KOPT-K1 (cell line): Measurements from ENCODE around the gene C19orf81.
"Not testable (repeated sequence)": the region's sequence is repeated elsewhere in the genome, so short reads cannot be mapped to it uniquely, and the experiment has no call there.

ENCODE experiments used
- H3K27ac ChIP-seq: fragments of 200-600 bp; sonication (generic); 2 replicates; pipeline ENCODE4 v1.5.1; 2016; ENCODE audit warnings: antibody characterized with exemption, mild to moderate bottlenecking, low read depth, low read length; ENCODE audit not compliant: poor library complexity, severe bottlenecking
- H3K36me3 ChIP-seq: fragments of 200-600 bp; sonication (generic); 2 replicates; pipeline ENCODE4 v1.5.1; 2017; ENCODE audit warnings: antibody characterized with exemption, mild to moderate bottlenecking, low read length, moderate library complexity; ENCODE audit not compliant: insufficient read depth
- H3K9me3 ChIP-seq: fragments of 200-600 bp; sonication (generic); 2 replicates; pipeline ENCODE4 v1.5.1; 2017; ENCODE audit warnings: antibody characterized with exemption, low read length, mild to moderate bottlenecking; ENCODE audit not compliant: insufficient read depth, poor library complexity, severe bottlenecking

The C19orf81 gene

DNA sequence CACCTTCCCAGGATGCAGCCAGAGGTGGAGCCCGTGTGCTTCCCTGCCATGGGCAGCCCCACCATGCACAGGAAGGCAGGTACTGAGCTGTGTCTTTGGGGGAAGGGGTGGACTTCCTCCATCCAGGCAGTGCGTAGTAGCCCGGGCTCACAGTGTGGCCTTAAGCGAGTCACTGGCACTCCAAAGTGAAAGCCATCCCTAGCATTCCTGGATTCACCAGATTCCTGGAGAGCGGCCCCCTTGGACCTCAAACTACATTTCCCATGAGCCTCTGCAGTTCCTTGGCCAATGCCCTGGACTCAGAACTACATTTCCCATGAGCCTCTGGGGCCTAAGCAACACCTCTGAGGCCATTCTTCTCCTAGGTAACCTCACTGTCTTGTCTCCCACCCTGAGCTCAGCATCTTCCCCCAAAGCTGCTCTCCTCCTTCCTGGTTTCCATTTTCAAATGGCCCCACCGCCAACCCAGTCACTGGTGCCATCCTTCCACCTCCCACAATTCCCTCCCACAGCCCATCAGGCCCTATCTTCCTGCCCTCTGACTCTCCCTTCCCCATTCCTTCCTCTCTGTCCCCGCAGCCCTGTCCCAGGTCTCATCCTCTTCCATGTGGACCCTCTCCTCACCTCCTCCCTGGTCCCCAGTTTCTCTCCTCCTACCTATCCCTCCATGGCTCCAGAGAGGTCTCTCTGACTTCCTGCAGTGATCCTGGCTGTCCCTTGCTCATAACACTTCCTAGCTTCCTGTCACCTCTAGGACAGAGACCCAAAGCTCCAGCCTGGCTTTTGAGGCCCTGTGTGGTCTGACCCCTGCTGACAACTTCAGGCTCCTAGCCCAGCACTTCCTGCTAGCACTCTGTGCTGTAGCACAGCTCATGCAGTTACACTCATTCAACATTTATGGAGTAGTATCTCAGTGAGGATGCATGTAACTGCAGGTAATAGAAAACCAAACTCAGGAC lies at the start of gene C19orf81:
TSS of gene C19orf81 (plus strand) at position 13 of the 959 bp plus-strand sequence. CDS start at position 13, 0 bp downstream.
- H3K36me3 ChIP-seq: no peaks in the 10 kb centered on the region
- H3K9me3 ChIP-seq: no peaks in the 10 kb centered on the region
- no peak within 1 kb of the TSS for H3K27ac ChIP-seq

DNA sequence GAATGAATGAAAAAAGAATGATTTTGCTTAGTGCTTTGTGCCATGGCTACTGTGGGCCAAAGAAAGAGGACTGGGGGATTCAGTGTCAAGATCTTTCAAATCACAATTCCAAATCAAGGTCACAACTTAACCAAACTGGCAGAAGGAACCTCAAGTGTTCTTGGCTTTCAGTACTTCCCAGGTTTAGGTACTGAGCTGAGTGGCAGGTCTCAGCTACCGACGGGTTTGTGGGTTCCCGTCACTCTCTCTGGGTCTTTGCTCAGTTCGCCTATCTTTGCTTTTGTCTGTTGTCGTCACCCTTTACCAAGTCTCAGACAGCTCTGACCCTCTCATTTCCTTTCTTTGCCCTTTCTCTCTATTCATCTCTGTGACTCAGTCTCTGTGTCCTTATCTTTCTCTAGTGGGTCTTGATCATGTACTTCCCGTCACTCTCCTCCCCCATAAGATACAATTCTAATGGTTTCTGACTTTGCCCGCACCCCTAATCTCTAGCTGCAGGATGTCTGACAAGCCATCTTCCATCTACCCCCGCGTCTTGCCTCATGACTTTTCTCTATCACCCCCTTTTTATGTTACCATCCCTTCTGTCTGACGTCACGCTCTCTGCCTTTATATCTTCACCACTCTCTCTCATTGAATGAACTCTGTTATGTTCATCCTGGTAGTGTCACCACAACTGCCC lies 47.7 kb upstream of the C19orf81 start:
- no peaks in the 10 kb centered on the region for H3K9me3 ChIP-seq
- no peak overlapping the region for H3K27ac ChIP-seq

DNA sequence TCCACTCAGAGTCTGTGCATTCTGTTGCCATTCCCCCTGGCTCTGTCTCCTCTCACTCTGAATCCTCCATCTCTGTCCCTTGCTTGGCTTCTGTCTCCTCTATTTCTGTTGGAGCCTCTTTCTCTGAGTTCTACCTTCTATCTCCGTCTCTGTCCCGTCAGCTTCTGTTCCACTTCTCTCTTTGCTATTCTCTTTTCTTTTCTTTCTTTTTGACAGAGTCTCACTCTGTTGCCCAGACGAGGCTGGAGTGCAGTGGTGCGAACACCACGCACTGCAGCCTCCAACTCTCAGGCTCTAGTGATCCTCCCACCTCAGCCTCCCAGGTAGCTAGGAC lies 47.2 kb upstream of the C19orf81 start:
- no peak overlapping the region for H3K27ac ChIP-seq
- no peaks in the 10 kb centered on the region for H3K9me3 ChIP-seq
- no peaks in the 10 kb centered on the region for H3K36me3 ChIP-seq

More for the DNA sequence above, 47.7 kb upstream of the C19orf81 start:
- H3K36me3 ChIP-seq: no peaks in the 10 kb centered on the region

DNA sequence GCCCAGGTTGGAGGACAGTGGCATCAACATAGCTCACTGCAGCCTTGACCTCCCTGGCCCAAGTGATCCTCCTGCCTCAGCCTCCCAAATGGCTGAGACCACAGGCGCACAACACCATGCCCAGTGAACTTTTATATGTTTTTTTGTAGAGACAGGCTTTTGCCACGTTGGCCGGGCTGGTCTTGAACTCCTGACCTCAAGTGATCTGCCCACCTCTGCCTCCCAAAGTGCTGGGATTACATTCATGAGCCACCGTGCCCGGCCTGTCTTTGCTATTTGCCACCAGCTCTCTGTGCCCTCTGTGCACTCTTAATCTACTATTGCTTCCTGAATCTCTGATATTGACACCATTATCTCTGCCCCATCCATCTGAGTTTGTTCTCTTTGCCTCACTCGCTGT lies 46.7 kb upstream of the C19orf81 start:
- Histone ChIP-seq H3K9me3 (no peaks in the 10 kb centered on the region), H3K27ac (no peak overlapping the region), H3K36me3 (no peaks in the 10 kb centered on the region)

DNA sequence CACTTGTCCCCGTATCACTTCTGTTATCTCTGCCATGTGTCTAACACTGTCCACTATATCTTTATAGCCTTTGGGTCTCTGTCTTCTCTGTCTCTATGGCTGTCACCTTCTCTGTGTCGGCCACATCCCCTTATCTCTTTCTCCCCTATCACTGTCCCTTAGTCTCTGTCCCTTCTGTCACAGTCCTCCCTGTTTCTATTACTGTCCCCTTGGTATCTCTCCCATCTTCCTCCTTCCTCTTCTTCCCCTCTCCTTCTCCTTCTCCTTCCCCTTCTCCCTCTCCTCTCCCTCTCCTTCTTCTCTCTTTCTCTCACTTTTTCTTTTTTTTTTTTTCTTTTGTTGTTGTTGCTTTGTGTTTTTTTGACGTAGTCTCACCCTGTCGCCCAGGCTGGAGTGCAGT lies 46.3 kb upstream of the C19orf81 start:
- H3K27ac ChIP-seq: no peak overlapping the region
- no peaks in the 10 kb centered on the region for H3K36me3 ChIP-seq
- H3K9me3 ChIP-seq: no peaks in the 10 kb centered on the region

DNA sequence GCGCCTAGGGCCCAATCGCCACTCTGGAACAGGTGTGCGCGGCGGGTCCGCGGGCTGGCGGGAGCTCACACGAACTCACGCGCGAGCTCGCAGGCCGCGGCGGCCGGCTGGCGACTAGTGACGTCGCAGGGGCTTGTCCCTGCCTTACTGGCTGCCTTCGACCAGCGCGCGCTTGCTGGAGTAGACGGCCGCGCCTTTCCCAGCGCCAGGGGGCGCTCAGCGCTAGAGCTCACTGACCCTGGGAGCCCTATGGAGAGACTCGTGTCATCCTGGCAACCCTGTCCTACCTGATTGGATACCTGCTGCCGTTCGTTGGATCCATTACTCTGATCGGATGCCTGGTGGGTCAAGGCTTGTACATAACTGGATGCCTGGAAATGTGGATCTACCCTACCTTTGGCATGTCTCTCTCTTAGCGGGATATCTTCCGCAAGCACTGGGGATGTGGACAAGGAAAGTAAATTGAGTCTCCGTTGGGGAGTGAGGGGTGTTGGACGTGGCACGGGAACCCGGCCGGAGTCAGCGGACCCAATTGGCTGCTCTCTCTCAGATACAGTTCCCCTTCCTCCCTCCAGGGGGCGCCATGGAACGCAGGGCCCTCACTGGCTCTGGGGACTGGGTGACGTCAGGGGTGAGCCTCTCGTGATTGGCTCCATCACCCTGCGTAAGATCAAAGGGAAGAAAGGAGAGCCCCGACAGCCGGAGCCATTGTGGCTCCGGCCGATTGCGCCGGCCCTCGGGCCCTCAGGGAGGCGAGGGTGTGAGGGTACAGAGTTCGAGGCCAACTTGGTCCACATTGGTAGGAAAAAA lies 44.8 kb upstream of the C19orf81 start:
- not testable (repeated sequence) for H3K9me3 ChIP-seq, H3K27ac ChIP-seq

DNA sequence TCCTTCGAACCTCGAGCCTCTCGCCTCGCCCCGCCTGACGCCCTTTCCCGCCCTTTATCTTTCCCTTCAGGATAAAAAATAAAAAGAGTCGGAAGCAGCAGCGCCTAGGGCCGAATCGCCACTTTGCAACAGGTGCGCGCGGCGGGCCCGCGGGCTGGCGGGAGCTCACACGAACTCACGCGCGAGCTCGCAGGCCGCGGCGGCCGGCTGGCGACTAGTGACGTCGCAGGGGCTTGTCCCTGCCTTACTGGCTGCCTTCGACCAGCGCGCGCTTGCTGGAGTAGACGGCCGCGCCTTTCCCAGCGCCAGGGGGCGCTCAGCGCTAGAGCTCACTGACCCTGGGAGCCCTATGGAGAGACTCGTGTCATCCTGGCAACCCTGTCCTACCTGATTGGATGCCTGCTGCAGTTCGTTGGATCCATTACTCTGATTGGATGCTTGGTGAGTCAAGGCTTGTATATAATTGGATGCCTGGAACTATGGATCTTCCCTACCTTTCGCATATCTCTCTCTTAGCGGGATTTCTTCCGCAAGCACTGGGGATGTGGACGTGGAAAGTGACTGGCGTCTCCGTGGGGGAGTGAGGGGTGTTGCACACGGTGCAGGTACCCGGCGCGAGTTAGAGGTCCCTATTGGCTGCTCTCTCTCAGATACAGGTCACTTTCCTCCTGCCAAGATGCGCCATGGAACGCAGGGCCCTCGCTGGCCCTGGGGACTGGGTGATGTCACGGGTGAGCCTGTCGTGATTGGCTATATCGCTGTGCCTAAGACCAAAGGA lies 43.0 kb upstream of the C19orf81 start:
- not testable (repeated sequence) for H3K36me3 ChIP-seq, H3K9me3 ChIP-seq, H3K27ac ChIP-seq

More for the DNA sequence above, 44.8 kb upstream of the C19orf81 start:
- not testable (repeated sequence) for H3K36me3 ChIP-seq

DNA sequence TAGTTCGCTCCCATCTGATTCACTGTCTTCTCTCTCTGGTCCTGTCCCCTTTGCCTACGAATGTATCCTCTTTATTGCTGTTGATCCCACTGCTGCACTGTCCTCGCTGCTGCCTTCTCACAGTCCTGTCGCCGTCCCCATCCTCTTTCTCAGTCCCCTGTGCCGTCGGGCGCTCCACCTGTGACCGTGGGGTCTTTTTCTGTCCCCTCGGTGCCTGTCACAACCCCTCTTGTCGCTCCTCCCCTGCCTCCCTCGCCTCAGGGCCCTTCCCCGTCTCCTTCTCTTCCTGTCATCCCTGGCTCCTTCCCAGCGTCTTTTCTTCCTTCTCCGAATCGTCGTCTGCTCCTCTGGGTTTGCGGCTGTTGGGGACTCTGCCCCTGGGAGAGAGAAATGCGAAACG lies 41.9 kb upstream of the C19orf81 start:
- Histone ChIP-seq H3K36me3 (no peaks in the 10 kb centered on the region), H3K9me3 (no peaks in the 10 kb centered on the region), H3K27ac (no peak overlapping the region)

DNA sequence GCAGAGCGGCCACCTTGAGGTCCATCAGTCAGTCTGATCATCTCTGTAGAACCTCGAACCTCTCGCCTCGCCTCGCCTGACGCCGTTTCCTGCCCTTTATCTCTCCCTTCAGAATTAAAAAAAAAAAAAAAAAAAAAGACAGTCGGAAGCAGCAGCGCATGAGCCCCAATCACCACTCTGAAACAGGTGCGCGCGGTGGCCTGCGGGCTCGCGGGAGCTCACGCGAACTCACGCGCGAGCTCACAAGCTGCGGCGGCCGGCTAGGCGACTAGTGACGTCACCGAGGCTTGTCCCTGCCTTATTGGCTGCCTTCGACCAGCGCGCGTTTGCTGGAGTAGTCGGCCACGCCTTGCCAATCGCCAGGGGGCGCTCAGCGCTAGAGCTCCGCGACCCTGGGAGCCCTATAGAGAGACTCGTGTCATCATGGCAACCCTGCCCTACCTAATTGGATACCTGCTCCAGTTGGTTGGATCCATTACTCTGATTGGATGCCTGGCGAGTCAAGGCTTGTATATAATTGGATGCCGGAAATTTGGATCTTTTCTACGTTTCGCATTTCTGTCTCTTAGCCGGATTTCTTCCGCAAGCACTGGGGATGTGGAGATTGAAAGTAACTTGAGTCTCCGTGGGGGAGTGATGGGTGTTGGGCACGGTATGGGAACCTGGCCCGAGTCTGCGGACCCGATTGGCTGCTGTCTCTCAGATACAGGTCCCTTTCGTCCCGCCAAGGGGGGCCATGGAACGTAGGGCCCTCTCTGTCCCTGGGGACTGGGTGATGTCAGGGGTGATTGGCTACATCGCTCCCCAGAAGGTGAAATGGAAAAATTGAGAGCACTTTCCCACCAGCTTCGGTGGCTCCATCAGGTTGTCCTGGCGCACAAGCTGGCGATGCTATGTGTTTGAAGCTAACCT lies 41.1 kb upstream of the C19orf81 start:
- H3K36me3 ChIP-seq: no peaks in the 10 kb centered on the region
- H3K27ac ChIP-seq: no peak overlapping the region
- H3K9me3 ChIP-seq: no peaks in the 10 kb centered on the region

DNA sequence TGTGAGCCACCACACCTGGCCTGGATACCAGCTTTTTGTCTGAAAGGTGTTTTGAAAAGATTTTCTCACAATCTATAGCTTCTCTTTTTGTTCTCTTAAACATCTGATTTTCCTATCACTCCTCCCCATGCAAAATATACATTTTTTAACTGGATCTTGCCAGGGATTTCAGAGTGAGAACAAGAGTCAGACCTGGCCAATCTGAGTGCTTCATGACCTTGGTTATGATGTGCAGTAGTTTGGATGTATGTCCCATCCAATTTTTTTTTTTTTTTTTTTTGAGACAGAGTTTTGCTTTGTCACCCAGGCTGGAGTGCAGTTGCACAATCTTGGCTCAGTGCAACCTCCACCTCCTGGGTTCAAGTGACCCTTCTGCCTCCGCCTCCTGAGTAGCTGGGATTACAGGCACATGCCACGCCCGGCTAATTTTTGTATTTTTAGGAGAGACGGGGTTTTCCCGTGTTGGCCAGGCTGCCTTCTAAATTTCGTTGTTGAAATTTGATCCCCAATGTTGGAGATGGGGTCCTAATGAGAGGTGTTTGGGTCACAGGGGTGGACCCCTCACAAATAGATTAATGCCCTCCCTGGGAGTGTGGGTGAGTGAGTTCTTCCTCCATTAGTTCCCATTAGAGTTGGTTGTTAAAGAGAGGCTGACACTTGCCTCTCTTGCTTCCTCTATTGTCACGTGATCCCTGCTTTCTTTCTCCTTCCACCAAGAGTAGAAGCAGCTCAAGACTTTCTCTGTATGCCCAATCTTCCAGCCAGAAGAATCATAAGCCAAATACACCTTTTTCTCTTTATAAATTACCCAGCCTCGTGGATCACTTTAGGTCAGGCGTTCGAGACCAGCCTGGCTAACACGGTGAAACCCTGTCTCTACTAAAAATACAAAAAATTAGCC lies 36.5 kb upstream of the C19orf81 start:
- H3K27ac ChIP-seq, H3K9me3 ChIP-seq, H3K36me3 ChIP-seq: not testable (repeated sequence)

DNA sequence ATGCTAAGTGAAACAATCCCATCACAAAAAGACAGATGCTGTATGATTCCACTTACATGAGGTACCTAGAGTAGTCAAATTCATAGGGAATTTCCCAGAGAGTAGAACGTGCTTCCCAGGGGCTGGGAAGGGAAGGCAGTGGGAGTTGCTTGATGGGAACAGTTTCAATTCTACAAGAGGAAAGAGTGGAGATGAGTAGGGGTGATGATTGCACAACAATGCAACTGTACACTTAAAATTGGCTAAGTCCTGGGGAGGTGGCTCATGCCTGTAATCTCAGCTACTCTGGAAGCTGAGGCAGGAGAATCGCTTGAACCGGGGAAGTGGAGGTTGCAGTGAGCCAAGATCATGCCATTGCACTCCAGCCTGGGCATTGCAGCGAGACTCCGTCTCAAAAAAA lies 30.9 kb upstream of the C19orf81 start:
- H3K9me3 ChIP-seq, H3K27ac ChIP-seq: not testable (repeated sequence)

DNA sequence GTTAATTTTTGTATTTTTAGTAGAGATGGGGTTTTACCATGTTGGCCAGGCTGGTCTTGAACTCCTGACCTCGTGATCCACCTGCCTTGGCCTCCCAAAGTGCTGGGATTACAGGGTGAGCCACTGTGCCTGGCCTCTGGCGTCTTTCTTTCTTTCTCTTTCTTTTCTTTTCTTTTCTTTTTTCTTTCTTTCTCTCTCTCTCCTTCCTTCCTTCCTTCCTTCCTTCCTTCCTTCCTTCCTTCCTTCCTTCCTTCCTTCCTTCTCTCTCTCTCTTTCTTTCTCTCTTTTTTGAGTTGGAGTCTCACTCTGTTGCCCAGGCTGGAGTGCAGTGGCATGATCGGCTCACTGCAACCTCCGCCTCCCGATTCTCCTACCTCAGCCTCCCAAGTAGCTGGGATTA lies 30.1 kb upstream of the C19orf81 start:
- not testable (repeated sequence) for H3K36me3 ChIP-seq, H3K27ac ChIP-seq, H3K9me3 ChIP-seq

More for the DNA sequence above, 30.9 kb upstream of the C19orf81 start:
- H3K36me3 ChIP-seq: not testable (repeated sequence)

DNA sequence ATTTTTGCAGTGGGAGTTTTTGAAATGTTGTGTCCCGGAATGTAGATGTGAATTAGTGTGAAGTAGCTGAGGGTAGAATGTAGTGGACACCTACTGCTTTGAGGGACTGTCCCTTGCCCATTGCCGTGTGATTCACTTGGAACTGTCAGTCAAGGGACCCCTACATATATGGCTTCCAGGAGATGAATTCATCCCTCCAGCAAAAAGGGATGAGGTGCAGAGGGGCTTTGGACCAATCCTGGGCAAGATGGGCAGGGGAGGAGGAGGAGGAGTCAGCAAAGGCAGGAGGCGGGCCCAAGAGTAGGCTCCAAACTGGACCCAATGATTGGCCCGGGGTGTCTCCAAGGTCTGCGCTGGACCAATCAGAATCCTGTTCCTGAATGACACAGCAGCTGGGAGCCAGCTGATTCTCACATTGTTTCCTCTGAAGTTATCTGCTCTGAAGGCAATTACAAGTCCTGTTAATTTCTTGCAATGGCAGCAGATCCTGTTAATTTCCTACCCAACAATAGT lies 28.8 kb upstream of the C19orf81 start:
- not testable (repeated sequence) for H3K9me3 ChIP-seq, H3K36me3 ChIP-seq

More for the DNA sequence above, 28.8 kb upstream of the C19orf81 start:
- not testable (repeated sequence) for H3K27ac ChIP-seq
